GM19324 (cell line): ENCODE results near the gene CRISP3.
"Not testable (repeated sequence)": the region's sequence is repeated elsewhere in the genome, so short reads cannot be mapped to it uniquely, and the experiment has no call there.

Experiments
- ATAC-seq: cut with Tn5 transposase; IDR thresholded peaks from one replicate; pipeline ENCODE4 v1.9.1; 2021; ENCODE audit warnings: mild to moderate bottlenecking, moderate library complexity; ENCODE audit not compliant: unreplicated experiment, low FRiP score

The CRISP3 gene, protein sequence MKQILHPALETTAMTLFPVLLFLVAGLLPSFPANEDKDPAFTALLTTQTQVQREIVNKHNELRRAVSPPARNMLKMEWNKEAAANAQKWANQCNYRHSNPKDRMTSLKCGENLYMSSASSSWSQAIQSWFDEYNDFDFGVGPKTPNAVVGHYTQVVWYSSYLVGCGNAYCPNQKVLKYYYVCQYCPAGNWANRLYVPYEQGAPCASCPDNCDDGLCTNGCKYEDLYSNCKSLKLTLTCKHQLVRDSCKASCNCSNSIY

DNA sequence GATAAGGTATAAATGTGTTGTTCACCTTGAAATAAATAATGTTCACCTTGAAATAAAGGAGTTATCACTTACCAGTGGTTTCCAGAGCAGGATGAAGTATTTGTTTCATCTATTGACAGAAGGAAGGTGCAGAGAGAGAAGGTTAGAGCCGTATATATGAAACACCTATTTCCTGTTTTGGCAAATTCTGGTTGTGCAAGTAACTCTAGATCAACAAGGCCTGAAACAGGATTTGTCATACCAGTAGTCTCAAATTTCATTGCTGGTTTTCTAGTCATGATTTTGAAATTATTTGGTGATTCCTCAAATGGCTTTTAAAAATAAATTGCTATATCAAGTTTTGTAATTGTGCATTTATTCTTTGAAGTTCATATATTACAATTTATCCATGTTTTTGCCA is at the start of gene CRISP3:
Gene CRISP3, minus strand, starts transcription at position 130 of the 400 bp plus-strand sequence. Its CDS starts 21 bp downstream, at position 109.
- no peak for ATAC-seq

DNA sequence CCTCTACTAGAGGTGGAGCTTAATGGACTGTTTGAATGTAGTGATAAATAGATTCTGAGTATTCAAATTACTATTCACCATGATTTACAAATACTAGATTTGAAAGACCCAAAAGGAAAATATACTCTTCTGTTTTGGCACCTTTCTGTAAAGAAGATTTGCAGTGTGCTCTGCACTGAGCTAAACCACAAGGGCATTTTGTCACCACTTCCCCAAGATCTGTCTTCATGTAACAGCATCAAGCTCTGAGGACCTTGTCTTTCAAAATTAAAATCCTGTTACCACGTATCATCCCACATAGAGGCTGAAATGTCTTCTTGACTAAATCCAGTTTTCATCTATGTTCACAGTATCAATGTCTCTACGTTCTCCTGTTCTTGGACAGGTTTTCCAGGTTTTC is 46.2 kb upstream of the CRISP3 start:
- peak; percentile 48 for ATAC-seq

DNA sequence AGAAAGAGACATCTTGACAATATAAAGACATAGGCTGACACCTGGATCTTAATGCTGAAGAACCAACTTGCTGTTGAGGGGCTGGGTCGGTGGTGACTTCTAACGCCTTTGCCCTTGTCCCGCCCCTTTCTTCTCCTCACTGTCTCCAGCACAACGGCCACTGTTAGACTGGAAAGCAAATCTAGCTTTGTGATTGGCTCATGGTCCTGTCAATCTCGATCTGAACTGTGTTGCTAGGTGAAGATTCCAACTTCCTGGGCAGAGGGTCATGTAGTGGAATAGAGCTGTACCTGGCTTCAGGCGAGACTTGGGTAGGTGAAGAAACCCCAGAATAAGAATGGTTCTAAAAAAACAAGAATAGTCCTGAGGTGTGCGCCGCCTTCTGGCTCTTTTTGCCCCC is 43.0 kb upstream of the CRISP3 start, which contains the start of gene PGK2:
Gene PGK2, minus strand, starts transcription at position 110 of the 400 bp plus-strand sequence. Its CDS starts 98 bp downstream, at position 12.
- ATAC-seq: no peak

DNA sequence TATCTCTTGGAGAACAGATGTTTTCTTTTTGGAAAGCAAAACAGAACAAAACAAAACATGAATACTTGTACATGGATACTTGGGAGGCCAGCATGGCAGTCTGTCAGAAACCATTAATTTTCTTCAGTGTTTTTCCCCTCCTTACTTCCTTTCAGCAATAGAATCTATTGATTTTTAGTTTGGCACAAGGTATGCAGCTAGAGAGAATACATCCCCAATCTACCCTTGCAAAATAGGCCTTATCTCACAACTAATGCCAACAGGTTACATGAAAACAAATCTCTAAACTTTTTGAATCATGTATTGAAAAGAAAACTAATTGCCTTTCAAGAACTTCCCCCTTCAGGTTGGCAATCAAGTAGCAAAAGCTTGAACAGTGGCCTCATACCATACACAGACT is 40.1 kb upstream of the CRISP3 start:
- ATAC-seq: no peak

DNA sequence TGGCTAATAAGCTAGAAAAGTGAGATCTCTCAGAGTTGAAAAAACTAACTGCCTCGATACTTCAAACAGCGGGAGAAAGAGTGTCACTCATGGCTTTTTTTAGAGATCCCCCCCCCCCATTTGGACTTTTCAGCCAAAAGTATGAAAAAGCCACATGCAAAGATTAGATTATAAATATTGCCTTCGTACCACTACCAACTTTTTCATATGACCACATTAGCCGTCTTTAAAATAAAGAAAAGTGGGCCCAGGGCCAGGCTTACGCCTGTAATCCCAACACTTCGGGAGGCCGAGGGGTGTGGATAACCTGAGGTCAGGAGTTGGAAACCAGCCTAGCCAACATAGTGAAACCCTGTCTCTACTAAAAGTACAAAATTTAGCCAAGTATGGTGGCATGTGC is 38.5 kb upstream of the CRISP3 start:
- ATAC-seq: no peak

DNA sequence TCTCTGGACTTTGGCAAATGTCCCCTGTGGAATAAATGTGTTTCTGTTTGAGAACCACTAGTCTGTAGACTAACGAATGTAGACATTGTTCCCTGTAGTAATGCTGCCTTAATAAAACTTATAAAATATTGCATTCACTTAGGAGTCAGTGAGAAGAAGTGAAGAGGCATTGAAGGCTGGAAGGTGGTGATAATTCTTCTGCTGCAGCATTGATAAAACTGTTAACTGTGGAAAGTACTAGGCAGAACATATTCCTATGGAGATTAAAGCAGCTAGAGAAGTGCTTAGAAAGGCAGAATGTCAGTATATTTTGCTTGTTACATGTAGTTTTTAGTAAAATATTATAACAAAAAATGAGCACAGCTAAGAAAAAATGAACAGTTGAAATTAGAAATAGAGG is 38.1 kb upstream of the CRISP3 start:
- no peak for ATAC-seq

DNA sequence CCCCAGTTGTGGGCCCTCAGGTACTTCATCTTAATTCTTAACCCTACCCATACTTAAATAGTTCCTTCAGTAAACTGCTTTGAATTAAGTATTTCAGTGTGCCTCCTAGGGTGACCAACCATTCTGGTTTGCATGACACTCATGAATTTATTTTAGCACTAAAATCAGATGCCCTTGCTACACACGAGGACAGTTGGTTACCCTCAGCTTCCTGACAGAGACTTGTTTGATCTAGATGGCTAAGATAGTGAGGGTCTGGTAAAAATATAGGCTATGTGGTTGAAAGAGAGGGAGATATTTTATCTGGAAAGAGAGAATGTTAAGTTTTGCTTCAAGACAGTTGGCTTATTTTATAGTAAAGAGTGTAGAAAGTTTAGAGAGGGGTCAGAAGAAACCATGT is 32.3 kb upstream of the CRISP3 start:
- ATAC-seq: no peak

DNA sequence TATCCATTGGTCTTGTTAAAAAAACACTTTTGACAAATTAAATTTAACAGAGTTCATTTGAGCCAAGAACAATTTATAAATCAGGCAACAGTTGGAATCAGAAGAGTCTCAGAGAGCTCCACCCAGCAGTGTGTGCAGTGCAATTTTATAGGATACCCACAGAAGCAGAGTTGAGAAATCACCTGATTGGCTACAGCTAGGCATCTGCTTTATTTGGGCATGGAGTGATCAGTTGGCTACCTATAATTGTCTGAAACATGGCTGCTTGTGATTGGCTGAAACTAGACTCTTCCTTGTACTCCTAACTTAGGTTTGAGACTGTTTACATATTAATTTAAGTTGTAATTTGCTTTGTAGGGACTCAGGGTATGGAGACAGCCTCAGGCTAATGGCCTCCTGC is 30.9 kb upstream of the CRISP3 start:
- no peak for ATAC-seq

DNA sequence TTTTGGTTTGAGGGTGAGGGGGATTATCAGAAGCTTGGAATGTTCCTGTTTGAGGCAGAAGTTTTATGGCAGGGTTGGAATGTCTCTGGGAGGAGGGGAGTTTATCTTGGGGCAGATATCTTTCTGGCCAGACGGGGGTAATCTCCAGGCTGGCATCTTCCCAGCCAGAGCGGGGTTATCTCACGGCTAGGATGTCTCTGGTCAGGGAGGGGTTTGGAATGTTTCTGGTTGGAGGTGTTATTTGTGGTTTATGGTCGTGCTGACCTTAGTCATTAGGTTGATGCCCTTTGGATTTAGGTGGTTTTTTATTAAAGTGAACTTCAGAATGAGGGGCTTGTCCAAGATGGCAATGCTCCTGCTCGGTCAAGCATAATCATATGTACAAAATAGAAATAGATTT is 28.1 kb upstream of the CRISP3 start:
- no peak for ATAC-seq

DNA sequence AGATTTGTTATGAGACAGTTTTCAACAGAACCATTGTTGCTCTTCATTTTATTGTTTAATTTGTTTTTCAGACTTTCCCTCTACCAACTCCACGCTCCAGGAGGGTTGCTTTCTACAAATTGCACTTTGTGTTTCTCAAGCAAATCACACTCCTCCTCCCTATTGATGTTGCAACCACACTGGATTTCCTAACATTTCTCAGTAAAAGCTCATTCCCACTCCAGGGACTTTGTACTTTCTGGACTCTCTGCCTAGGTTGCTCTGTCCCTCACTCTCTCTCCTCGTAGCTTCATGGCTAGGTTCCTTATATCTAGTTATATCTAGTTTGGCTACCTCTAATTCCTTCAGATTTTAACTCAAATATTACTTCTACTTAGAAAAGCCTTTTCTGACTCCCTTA is 22.6 kb upstream of the CRISP3 start:
- no peak for ATAC-seq

DNA sequence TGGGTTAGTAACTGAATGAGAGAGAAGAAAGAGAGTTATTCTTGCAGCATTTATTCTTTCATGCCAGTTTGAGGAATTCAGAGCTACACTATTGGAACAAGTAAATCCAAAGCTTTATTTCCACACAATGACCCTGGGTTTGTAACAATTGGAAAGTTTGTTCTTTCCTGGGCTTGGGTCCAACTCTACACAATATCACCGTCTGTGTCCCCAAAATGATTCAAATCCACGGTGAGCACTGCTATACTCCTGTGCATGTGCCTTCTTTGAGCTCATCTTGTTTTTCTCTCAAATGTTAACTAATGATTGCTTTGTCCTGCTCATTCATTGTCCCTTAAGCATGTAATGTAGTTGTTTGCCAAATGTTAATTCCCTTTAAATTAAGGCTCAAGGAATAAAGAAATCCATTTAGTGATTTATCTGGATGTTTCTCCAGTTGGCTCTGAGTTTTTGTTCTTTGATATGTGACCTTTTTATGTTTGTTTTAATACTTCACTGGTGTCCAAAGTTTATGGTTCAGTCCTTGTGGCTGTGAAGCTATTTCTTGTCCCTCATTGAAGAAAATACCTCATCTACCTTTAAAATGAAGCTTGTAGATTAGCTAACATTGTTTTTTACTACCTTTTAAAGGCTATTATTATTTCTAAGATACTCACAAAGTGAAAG is 20.5 kb upstream of the CRISP3 start:
- ATAC-seq: no peak

DNA sequence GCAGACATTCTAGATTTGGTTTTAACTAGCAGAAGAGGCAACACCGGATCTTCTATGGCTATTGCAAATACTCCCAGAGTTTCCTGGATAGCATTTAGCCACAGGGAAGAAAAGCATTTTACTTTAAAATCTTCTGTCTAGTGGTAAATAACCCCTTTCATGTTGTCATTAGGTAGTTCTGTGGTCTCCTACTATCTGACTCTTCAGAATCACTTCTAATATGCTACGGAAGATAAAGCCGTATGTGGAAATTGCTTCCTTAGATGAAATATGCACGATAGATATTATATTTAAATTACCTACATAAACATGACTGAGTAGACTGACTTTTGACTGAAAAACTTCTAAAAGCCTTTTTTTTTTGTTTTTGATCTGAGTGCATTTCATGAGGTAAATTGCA is 759 bp downstream of the CRISP3 start:
- ATAC-seq: no peak

DNA sequence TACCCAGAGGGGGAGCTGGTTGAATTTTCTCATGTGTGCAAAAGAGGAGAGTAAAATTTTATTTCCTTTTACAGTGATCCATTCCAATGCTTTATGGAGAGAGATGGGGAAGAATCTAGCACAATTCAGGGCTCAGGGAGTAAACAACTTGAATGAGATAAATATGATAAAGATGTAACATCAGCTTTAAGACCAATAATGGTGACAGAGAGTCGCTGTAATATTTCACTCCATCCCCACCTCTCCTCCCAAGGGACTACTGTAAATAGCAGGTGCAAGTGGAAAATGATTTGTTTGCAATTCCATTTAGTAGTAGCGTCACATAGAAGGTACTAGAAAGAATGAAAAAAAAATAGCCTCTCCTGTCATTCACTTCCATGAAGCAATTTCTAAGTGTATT is 4.8 kb downstream of the CRISP3 start:
- no peak for ATAC-seq

DNA sequence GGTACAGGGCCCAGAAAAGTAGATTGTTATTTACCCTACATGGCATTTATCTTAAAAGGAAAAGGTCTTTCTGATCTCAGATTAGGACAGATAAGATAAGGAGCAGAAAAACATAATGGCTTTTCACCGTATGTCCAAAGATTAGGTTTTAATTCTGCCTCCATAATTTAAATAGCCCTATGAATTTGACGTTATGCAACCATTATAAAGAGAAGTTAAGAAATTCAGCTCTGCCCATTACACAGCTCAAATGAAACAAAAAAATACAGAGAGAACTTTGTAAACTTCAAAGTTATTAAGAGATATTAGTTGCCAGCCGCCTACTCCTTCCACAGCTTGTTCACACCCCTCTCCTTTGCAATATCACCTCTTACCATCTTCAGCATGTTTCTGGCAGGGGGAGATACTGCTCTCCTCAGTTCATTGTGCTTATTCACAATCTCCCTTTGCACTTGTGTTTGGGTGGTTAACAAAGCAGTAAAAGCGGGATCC is 8.1 kb downstream of the CRISP3 start:
- no peak for ATAC-seq

DNA sequence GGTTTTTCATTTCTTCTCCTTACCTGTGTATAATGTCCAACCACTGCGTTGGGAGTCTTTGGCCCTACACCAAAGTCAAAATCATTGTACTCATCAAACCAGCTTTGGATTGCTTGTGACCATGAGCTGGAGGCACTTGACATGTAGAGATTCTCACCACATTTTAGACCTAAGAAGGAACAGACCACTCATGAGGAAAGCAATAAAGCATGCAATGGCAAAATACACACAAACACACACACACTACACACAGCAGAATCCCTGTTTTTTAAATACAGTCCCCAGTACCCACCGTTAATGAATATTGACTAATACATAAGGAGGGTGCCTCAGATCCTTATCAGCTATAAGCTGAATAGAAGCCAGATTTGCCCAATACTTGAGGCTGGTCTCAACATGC is 10.5 kb downstream of the CRISP3 start:
- no peak for ATAC-seq

DNA sequence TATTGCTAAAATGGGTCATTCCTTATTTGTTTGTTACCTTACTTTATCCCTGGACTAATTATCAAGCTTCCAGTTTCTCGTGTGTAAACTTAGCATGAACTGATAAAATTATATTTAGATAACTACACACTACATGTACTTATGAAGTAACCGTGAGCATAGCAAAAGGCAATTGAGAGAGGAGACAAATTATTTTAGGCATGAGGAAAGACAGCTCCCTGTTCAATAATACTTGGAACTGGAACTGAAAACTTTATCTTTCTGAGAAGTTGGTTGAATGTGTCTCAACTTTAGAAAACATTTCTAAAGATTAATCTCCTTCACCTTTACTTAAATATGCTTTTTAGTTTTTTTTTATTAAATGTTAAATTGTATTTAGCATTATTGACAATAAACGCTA is 11.4 kb downstream of the CRISP3 start:
- no peak for ATAC-seq

DNA sequence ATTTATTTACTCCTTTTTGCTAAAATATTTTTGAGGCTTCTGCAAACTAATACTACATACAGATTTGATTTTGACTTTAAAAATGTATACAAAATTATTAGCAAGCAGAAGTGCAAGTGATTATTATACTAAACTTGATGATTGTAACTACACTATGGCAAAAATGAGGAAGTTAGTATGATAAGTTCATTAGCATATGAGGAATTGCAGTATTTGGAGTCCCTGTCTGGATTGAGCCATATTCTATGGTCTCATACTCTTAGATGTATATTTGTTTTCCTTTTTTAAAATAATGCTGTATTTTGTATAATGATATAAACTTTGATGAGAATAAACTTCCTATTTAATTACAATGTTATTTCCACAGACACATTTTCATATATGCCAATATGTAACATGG is 13.9 kb downstream of the CRISP3 start:
- ATAC-seq: no peak

DNA sequence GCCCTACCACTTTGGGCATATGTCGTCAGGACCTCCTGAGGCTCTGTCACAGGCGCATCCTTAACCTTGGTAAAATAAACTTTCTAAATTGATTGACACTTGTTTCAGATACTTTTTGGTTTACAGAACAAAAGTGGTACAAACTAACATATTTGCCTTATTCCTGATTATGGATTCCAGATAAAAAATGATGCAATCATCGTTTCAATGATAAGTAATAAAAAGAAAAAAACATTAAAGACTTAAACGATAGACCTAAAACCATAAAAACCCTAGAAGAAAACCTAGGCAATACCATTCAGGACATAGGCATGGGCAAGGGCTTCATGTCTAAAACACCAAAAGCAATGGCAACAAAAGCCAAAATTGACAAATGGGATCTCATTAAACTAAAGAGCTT is 20.3 kb downstream of the CRISP3 start:
- ATAC-seq: not testable (repeated sequence)

DNA sequence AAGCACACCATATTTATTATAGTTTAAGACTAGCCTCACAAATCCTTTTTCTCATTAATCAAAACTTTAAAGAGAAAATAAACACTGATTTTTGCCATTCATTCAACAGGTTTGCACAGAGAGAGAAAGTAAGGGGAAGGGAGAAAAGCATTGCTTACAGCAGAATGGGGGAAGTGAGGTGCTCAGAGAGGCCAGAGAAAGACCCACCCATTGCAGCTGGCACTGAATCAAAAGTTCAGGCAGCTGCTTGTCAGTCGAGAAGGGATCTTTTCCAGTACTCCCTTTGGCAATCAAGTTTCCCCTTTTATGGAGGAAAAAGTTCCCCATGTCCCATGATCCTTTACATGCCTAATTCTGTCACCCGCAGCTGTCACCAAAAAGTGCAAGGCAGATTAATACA is 22.9 kb downstream of the CRISP3 start:
- no peak for ATAC-seq

DNA sequence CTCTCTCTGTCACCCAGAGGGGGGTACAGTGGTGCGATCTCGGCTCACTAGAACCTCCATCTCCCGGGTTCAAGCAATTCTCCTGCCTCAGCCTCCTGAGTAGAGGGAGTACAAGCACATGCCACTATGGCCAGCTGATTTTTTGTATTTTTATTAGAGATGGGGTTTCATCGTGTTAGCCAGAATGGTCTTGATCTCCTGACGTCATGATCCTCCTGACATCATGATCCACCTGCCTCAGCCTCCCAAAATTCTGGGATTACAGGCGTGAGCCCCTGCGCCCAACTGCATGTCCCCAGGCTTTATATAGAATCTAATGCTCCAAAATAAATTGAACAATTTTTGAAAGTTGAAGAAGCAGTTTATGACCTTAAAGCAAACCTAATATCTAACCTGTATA is 23.8 kb downstream of the CRISP3 start:
- no peak for ATAC-seq

DNA sequence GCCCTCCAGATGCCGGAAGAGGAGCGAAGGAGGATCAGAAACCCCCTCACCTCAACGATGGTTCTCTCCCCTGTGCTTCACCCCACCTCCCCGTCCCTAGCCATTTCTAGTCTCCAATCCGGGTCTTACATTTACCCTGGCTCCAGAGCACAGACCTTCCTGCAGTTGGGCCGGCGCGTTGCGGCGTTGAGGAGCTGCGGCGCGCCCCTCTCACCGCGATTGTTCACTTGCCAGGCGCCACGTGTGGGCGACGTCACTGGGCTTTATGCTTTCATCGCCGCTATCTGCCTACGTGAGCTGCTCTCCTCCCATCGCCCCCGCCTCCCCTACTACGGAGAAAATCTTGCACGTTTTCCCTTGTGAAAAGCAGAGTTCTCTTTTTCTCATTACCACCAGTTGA is 30.8 kb downstream of the CRISP3 start, which contains the start of gene CRISP2:
Gene CRISP2, minus strand, starts transcription at position 198 of the 400 bp plus-strand sequence. CDS start 4,347 bp downstream, outside the sequence.
- ATAC-seq: no peak

DNA sequence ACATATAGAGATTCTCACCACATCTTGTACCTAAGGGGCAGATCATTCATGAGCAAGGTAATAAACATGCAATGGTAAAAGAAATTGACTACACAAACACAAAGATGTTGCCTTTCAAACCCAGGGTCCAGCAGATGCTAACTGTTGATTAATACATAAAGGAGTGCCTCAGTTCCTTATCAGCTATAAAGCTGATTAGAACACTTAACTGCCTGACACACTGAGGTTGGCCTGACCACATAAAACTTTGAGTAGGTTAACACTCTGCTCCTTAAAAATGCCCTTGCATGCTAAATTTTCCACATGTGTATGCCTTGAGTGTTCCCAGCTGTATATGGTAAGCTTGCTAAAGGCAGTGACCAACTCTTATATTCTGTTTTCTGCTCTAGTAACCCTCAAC is 45.7 kb downstream of the CRISP3 start:
- ATAC-seq: no peak
